ENCODE data around the gene NNAT. TPM values are rescaled to one million over a fixed set of nuclear protein-coding genes. Genes with fewer than 3 reads are reported as not detected.

The NNAT gene
- total and polyA plus RNA-seq, 4 donors, result 0.09 to 0.24 TPM; not detected in 2

- H3K27ac ChIP-seq (ENCODE audit: low read depth in 1 of 2, low read length in 2 of 2), result no peak overlapping the region
- no peak overlapping the region for H3K9ac ChIP-seq (ENCODE audit: low read depth in 1 of 2, low read length in 2 of 2)
- no peak overlapping the region for H3K4me3 ChIP-seq (ENCODE audit: low read depth in 1 of 3, low read length in 3 of 3)
- no peaks in the 10 kb centered on the region for H3K9me3 ChIP-seq (ENCODE audit: control insufficient read depth in 4 of 4, low read length in 3 of 4)
- WGBS, result 70% methylated on average over 5 of the region's 5 CpGs
- DNase-seq (ENCODE audit: low spot score), result no peak
- H3K36me3 ChIP-seq (ENCODE audit: control insufficient read depth in 4 of 4, insufficient read depth in 3 of 4, low read depth in 1 of 4, low read length in 3 of 4), result peaks cover 0 to 3% (median 0%) of the 10 kb centered on the region in 4 donors
- TF ChIP-seq HNF4A (conservative IDR thresholded peaks at IDR 0.05), result no peak
- TF ChIP-seq ZBTB33 (IDR thresholded peaks at IDR 0.05), result no peak
- TF ChIP-seq RAD21 (IDR thresholded peaks at IDR 0.05), result no peak
- TF ChIP-seq MAX (IDR thresholded peaks at IDR 0.05), result no peak
- TF ChIP-seq CTCF (IDR thresholded peaks at IDR 0.05; ENCODE audit: low read depth, low read length, missing input control), result no peak
- no peak for TF ChIP-seq FOXA2 (IDR thresholded peaks at IDR 0.05)
- TF ChIP-seq HNF4G (IDR thresholded peaks at IDR 0.05), result no peak
- TF ChIP-seq REST (IDR thresholded peaks at IDR 0.05), result no peak
- no peak for TF ChIP-seq ATF3 (IDR thresholded peaks at IDR 0.05)
- TF ChIP-seq NR2F2 (IDR thresholded peaks at IDR 0.05), result no peak
- TF ChIP-seq GABPA (IDR thresholded peaks at IDR 0.05 in 1 of 2, conservative IDR thresholded peaks at IDR 0.05 in 1 of 2), result no peak
- TF ChIP-seq JUND (IDR thresholded peaks at IDR 0.05), result no peak
- H3K4me1 ChIP-seq (ENCODE audit: control insufficient read depth in 4 of 4, insufficient read depth in 4 of 4, low read length in 3 of 4), result peaks cover 0 to 3% (median 0%) of the 10 kb centered on the region in 4 donors
- peaks cover 0 to 3% (median 0%) of the 10 kb centered on the region in 4 donors for H3K27me3 ChIP-seq (ENCODE audit: control insufficient read depth in 4 of 4, insufficient read depth in 4 of 4, low read length in 3 of 4)
Observed at GRCh38 chr20:37566590-37567330, 45.7 kb downstream of the NNAT start.

GRCh38 chr20:37567331-37567665 is 46.2 kb downstream of the NNAT start:
- peaks cover 0 to 3% (median 0%) of the 10 kb centered on the region in 4 donors for H3K4me1 ChIP-seq (ENCODE audit: control insufficient read depth in 4 of 4, insufficient read depth in 4 of 4, low read length in 3 of 4)
- H3K36me3 ChIP-seq (ENCODE audit: control insufficient read depth in 4 of 4, insufficient read depth in 3 of 4, low read depth in 1 of 4, low read length in 3 of 4), result peaks cover 0 to 3% (median 0%) of the 10 kb centered on the region in 4 donors
- no peak overlapping the region for H3K9ac ChIP-seq (ENCODE audit: low read depth in 1 of 2, low read length in 2 of 2)
- H3K9me3 ChIP-seq (ENCODE audit: control insufficient read depth in 4 of 4, low read length in 3 of 4), result no peaks in the 10 kb centered on the region
- no peak overlapping the region for H3K27ac ChIP-seq (ENCODE audit: low read depth in 1 of 2, low read length in 2 of 2)
- no peak overlapping the region for H3K4me3 ChIP-seq (ENCODE audit: low read depth in 1 of 3, low read length in 3 of 3)
- no peak for TF ChIP-seq REST (IDR thresholded peaks at IDR 0.05)
- TF ChIP-seq YY1 (IDR thresholded peaks at IDR 0.05), result no peak
- no peak for TF ChIP-seq EGR1 (IDR thresholded peaks at IDR 0.05; ENCODE audit: low read depth in 2 of 2)
- no peak for TF ChIP-seq HNF4G (IDR thresholded peaks at IDR 0.05)
- no peak for TF ChIP-seq ATF3 (IDR thresholded peaks at IDR 0.05)
- no peak for TF ChIP-seq JUND (IDR thresholded peaks at IDR 0.05)
- no peak for TF ChIP-seq CTCF (IDR thresholded peaks at IDR 0.05; ENCODE audit: low read depth, low read length, missing input control)
- no peak for TF ChIP-seq SP1 (IDR thresholded peaks at IDR 0.05)
- TF ChIP-seq HNF4A (conservative IDR thresholded peaks at IDR 0.05), result no peak
- no peak for TF ChIP-seq RAD21 (IDR thresholded peaks at IDR 0.05)
- no peak for TF ChIP-seq FOXA2 (IDR thresholded peaks at IDR 0.05)
- peaks cover 0 to 3% (median 0%) of the 10 kb centered on the region in 4 donors for H3K27me3 ChIP-seq (ENCODE audit: control insufficient read depth in 4 of 4, insufficient read depth in 4 of 4, low read length in 3 of 4)
- no peak for DNase-seq (ENCODE audit: low spot score)
- WGBS, result 38% methylated on average over 7 of the region's 7 CpGs
